ENCODE measurements around the gene FN1.

The FN1 gene

GRCh38 chr2:215356948-215357461, 78.9 kb downstream of the FN1 start:
- no peak overlapping the region for H3K4me3 ChIP-seq (ENCODE audit: low read length)
- H3K27me3 ChIP-seq (replicated peaks; ENCODE audit: insufficient read depth, low read length) = no peaks in the 10 kb centered on the region
- H3K27ac ChIP-seq (ENCODE audit: low read length) = no peak overlapping the region
- no peaks in the 10 kb centered on the region for H3K79me2 ChIP-seq (ENCODE audit: low read length)
- no peaks in the 10 kb centered on the region for H4K20me1 ChIP-seq (ENCODE audit: insufficient read depth, low read length)
- H2AFZ ChIP-seq (ENCODE audit: low read length) = no peak overlapping the region
- no peak for TF ChIP-seq EZH2 (optimal IDR thresholded peaks at IDR 0.05; ENCODE audit: low read depth, low read length)
- no peak for TF ChIP-seq CTCF (IDR thresholded peaks at IDR 0.05; ENCODE audit: low read length)
- TF ChIP-seq EZH2phosphoT487 (IDR thresholded peaks at IDR 0.05; ENCODE audit: low read length) = no peak
- DNase-seq = no peak
- H3K9me3 ChIP-seq (replicated peaks; ENCODE audit: insufficient read depth, low read length) = no peaks in the 10 kb centered on the region
- no peaks in the 10 kb centered on the region for H3K4me1 ChIP-seq (ENCODE audit: low read length)
- H3K4me2 ChIP-seq (ENCODE audit: low read depth, low read length) = no peak overlapping the region
- H3F3A ChIP-seq (ENCODE audit: insufficient read depth, low read length) = no peaks in the 10 kb centered on the region
- H3K9ac ChIP-seq (ENCODE audit: low read length) = no peak overlapping the region
- H3K9me2 ChIP-seq (replicated peaks; ENCODE audit: insufficient read depth, low read length) = no peaks in the 10 kb centered on the region
- H3K36me3 ChIP-seq (replicated peaks; ENCODE audit: insufficient read depth, low read length) = no peaks in the 10 kb centered on the region

GRCh38 chr2:215356334-215356947, 79.4 kb downstream of the FN1 start:
- Histone ChIP-seq H3K36me3 (replicated peaks; ENCODE audit: insufficient read depth, low read length) (no peaks in the 10 kb centered on the region), H3F3A (ENCODE audit: insufficient read depth, low read length) (no peaks in the 10 kb centered on the region), H3K27ac (ENCODE audit: low read length) (no peak overlapping the region), H3K9ac (ENCODE audit: low read length) (no peak overlapping the region), H3K4me3 (ENCODE audit: low read length) (no peak overlapping the region), H3K9me3 (replicated peaks; ENCODE audit: insufficient read depth, low read length) (no peaks in the 10 kb centered on the region), H3K9me2 (replicated peaks; ENCODE audit: insufficient read depth, low read length) (no peaks in the 10 kb centered on the region), H3K79me2 (ENCODE audit: low read length) (no peaks in the 10 kb centered on the region), H3K4me1 (ENCODE audit: low read length) (no peaks in the 10 kb centered on the region), H3K27me3 (replicated peaks; ENCODE audit: insufficient read depth, low read length) (no peaks in the 10 kb centered on the region), H4K20me1 (ENCODE audit: insufficient read depth, low read length) (no peaks in the 10 kb centered on the region), H3K4me2 (ENCODE audit: low read depth, low read length) (no peak overlapping the region), H2AFZ (ENCODE audit: low read length) (no peak overlapping the region)
- TF ChIP-seq EZH2phosphoT487 (IDR thresholded peaks at IDR 0.05; ENCODE audit: low read length) (no peak), CTCF (IDR thresholded peaks at IDR 0.05; ENCODE audit: low read length) (no peak), EZH2 (optimal IDR thresholded peaks at IDR 0.05; ENCODE audit: low read depth, low read length) (no peak)
- no peak for DNase-seq

- Histone ChIP-seq H3K9ac (ENCODE audit: low read length) (no peak overlapping the region), H3F3A (ENCODE audit: insufficient read depth, low read length) (no peaks in the 10 kb centered on the region), H3K27ac (ENCODE audit: low read length) (no peak overlapping the region), H3K4me1 (ENCODE audit: low read length) (no peaks in the 10 kb centered on the region), H3K9me2 (replicated peaks; ENCODE audit: insufficient read depth, low read length) (no peaks in the 10 kb centered on the region), H3K36me3 (replicated peaks; ENCODE audit: insufficient read depth, low read length) (no peaks in the 10 kb centered on the region), H3K4me2 (ENCODE audit: low read depth, low read length) (no peak overlapping the region), H3K4me3 (ENCODE audit: low read length) (no peak overlapping the region), H4K20me1 (ENCODE audit: insufficient read depth, low read length) (no peaks in the 10 kb centered on the region), H2AFZ (ENCODE audit: low read length) (no peak overlapping the region), H3K27me3 (replicated peaks; ENCODE audit: insufficient read depth, low read length) (no peaks in the 10 kb centered on the region), H3K79me2 (ENCODE audit: low read length) (no peaks in the 10 kb centered on the region), H3K9me3 (replicated peaks; ENCODE audit: insufficient read depth, low read length) (no peaks in the 10 kb centered on the region)
- DNase-seq = no peak
- TF ChIP-seq EZH2phosphoT487 (IDR thresholded peaks at IDR 0.05; ENCODE audit: low read length) = no peak
- TF ChIP-seq CTCF (IDR thresholded peaks at IDR 0.05; ENCODE audit: low read length) = no peak
- TF ChIP-seq EZH2 (optimal IDR thresholded peaks at IDR 0.05; ENCODE audit: low read depth, low read length) = no peak
These were observed 80.1 kb downstream of the FN1 start for GRCh38 chr2:215355801-215356200.
